Retinal pigment epithelial cell (primary cell): ENCODE results near the gene MAPK12.

Experiments used
- DNase-seq: peaks from one replicate; pipeline ENCODE4 v3.0.0-alpha.2; 2010; ENCODE audit warnings: low read depth
- H3K4me3 ChIP-seq: 2 replicates; pipeline ENCODE4 v1.5.1; 2011; ENCODE audit warnings: mild to moderate bottlenecking, low read length, control low read depth, moderate library complexity
- CTCF ChIP-seq: conservative IDR thresholded peaks from 2 replicates; pipeline ENCODE4 v1.5.1; 2011; ENCODE audit warnings: low read depth, low read length, control low read depth, inconsistent platforms

The MAPK12 gene

DNA sequence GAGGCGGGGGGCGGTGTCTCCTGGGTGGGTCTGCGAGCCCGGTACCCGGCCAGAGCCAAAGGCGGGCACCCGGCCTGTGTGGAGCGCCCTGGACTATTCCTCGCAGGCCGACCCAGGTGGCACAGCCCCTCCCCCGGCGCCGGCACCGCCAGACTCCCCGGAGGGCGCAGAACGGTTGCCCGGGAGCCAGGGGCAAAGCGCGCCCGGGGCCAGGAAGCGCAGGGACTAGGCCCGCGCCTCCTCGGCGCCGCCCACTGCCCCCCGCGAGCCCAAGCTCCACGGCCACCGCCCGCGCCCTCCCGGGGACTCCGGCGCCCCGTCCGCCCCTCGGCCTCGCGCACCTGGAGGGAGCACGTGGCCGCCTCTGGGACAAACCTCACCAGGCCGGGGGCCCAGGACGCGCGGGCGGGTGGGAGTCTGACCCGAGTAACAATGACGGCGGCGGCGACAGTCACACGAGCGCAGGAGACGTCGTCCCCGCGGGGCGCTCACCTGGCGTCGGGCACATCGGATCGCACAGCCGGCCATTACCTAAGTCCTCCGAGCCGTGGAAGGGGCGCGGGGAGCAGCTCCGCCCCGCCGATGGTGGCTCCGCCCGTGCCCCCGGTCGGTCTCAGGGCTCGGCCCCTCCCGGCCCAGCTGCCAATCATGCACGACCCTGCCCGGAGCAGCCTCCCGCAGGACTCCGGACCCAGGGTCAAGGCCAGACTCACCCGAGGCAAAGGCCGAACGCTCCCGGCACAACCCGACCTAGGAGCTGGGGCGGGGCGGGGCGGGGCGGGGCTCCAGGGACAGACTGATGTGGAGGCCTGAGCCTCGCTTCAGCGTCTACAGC is 38.5 kb upstream of the MAPK12 start:
- no peak for TF ChIP-seq CTCF
- H3K4me3 ChIP-seq = peak overlapping the region; percentile 57
- no peak for DNase-seq

GRCh38 chr22:50298937-50299784 is 37.7 kb upstream of the MAPK12 start:
- H3K4me3 ChIP-seq = peak overlapping the region; percentile 57
- no peak for DNase-seq
- TF ChIP-seq CTCF = no peak

DNA sequence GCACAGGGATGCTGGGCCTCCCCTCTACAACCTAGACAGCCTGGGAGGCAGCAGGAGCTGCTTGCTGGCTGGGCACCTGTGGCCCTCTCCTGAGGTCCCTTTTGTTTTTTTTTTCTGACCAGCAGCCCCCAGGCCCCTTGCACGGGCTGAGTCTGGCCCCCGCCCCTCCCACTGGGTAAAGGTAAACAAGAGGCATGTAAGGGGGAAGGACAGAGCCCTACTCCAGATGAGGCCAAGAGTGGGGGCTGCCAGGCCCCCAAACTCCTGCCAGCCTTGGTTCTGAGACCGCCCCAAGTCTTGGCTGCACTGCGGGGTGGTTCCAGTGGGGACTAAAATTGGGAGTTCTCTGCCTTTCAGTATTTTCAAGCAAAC is 36.8 kb upstream of the MAPK12 start:
- no peak for TF ChIP-seq CTCF
- no peak overlapping the region for H3K4me3 ChIP-seq
- DNase-seq = no peak

DNA sequence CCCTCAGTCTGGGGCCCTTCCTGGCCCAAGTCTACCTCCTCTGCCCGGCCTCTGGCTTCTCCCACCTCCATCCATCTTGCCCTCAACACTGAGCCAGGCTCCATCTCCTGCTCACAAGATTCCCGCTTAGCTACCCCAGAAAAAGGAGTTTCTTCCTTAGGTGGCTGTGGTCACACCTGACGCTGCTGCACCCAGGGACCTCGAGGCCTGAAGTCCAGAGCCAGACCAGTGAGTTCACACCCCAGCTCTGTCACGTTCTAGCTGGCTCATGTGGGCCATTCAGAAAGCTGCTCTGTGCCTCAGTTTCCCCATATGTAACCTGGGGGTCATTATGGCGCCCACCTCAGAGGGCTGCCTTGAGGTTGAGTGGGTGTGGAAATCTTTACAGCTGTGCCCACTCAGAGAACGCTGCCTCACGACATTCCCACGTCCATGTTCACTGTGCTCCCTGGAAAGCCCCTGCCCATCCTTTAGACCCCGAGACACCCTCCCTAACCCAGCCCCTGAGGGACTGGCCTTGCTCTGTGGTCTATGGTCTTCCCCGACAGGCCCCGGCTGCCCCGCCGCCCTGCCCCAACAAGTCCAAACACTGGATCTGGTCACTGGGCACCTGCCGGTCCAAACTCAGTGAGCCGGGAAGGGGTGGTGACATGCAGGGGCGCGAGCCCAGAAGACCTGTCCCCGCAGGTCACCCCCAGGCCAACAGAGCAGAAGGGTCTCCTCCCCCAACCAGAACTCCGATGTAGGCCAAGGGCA is 36.2 kb upstream of the MAPK12 start:
- no peak overlapping the region for H3K4me3 ChIP-seq
- no peak for TF ChIP-seq CTCF
- DNase-seq = no peak

DNA sequence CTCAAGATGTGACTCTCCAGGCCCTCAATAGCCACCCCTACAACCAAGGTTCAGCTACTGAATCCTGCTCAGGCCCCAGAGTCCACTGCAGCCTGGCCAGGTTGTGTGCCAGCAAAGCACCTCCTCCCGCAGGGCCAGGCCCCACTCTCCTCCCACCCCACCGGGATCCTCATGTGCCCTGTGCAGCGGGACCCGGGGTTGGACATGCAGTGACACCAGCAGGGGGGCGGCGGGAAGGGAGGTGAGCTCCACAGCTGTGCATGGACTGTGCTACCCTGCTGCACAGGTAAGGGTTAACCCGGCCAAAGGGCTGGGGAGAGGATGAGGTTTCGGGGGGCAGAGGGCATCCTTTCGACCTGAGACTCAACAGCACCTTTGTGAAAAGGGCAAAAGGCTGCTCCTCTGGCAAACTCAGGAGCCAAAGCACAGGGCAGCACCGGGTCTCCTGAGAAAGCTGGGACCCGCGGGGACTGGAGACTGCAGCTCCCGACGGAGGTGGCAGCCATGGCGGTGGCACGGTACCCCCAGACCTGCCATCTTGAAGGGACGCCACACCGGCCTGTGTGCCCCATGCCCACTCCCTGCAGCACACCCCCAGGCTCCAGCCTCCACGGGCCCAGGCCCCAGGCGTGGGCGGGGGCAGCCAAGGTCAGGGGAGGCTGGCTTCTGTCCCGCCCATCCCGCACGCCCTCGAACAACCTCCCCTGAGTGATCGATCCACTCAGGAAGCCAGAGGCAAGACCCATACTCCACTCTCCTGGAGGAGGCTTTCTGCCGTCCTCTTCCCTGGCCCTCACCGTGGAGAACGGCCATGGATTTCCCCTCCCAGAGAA is 35.4 kb upstream of the MAPK12 start:
- no peak for DNase-seq
- TF ChIP-seq CTCF = no peak
- H3K4me3 ChIP-seq = no peak overlapping the region

- no peak overlapping the region for H3K4me3 ChIP-seq
- no peak for DNase-seq
- TF ChIP-seq CTCF = no peak
Measured at GRCh38 chr22:50294319-50294656, 32.8 kb upstream of the MAPK12 start.
